ENCODE results near the gene MOB3B.

MOB3B gene

GRCh38 chr9:27384262-27385014, 145.2 kb downstream of the MOB3B start:
- DNase-seq: no peak

DNA sequence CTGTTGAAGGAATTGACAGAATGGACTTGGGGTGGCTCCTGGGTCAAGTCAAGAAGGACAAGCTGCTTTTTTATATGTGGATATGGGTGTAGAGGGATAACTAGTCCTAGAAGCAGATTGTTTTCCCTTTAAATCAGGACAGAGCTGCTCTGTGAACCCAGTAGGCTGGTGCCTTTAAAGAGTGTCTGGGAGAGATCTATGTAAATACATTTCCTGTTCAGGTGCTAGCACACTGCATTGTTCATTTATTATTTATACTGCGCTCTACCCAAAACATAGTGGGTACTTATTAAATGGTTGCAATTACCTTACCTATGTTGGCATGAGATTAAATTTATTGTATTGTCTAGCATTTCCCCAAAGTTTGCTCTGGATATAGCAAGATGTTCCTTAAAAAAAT, 146.1 kb downstream of the MOB3B start:
- no peak for DNase-seq

GRCh38 chr9:27382975-27383374, 146.6 kb downstream of the MOB3B start:
- DNase-seq: no peak

DNA sequence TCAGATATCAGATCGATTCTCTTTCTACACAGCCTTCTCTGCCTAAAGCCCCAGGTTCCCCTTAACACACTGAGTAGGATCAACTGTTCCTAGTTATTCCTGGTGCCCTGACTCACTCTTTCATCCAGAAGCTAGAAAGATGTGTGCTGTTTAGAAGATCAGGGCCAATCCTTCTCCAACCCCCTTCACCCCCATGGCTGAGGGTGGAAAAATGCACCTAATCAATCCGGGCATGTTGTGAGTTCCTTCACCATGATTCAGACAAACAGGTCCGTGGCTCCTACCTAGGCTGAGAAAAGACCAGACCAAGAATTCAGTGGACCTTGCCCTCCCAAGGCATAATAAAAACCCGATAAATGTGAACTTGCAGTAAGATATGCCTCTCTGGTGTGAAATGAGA, 147.3 kb downstream of the MOB3B start:
- no peak for DNase-seq

DNA sequence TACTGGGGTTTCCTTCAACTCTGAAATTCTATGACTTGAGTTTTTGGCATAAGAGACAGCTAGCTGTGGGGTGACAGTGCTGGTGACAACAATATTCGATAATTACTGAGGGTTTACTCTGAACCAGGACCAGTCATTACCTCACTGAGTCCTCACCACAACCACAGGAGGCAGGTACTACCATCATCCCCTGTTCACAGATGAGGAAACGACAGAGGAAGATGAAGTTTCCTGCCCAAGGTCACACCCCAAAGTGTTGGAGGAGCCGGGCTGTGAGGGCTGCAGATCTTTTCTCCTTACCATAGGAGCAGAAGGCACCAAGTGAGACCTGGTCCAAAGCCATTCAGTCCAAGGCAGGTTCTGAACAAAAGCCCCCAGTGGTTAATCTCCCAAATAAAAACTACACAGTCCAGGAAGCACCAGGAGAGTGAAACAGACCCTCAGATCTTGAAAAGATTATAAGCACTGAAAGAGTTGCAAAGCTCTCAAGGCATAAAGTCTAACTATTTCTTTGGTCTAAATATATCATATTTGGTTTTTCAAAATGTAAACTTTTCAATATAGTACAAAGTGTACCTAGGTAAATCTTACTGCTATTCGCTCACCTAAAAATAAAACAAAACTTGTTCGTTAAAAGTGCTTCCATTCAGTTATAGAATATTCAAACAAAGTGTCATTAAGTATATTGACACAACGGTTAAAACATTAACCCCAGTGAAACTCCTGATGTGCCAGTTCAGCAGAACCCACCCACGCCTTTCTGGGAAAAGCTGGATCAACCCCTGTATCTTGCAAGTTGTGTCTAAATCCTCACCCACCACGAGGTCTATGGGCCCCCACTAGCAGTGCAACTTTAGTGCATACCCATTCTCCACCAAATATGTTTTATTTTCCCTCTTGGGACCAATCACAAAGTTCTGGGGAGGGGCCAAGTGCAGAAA, 150.0 kb downstream of the MOB3B start:
- DNase-seq: no peak

- no peak for DNase-seq
Measured at GRCh38 chr9:27377811-27378456, 151.7 kb downstream of the MOB3B start.

GRCh38 chr9:27377147-27377807, 152.3 kb downstream of the MOB3B start:
- DNase-seq: no peak

- DNase-seq: no peak
Measured at GRCh38 chr9:27373851-27374250, 155.8 kb downstream of the MOB3B start.

DNA sequence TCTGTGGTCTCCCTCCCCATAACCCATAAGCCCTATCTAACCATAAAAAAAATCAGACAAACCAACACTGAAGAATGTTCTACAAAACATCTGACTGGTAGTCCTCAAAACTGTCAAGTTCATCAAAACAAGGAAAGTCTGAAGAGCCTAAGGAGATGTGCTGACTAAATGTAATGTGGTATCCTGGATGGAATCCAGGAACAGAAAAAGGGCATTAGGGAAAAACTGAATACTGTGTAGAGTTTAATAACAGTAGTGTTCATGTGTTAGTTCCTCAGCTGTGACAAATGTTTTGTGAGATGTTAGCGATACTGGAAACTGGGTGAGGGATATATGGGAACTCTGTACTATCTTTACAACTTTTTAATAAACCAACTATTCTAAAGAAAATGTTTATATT, 157.0 kb downstream of the MOB3B start:
- DNase-seq: no peak

DNA sequence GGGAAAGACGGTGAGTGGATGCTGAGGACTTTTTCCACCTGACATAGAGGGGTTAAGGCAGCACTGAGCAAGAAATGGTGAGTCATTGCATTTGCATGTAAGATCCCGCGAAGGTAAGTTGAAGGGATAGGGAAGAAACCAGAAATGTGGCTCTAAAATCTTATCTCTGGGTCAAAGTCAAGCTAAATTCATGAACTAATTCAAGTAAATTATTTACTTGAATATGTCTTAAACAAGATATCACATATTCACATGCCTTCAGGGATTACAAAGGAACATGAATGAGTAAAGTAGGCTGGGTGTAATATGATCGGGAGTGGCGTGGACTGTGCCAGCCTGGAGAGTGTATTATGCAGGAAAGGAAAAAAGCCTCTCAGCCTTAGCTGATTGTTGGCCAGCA, 158.2 kb downstream of the MOB3B start:
- DNase-seq: no peak

- DNase-seq: no peak
Measured at GRCh38 chr9:27369591-27369990, 160.0 kb downstream of the MOB3B start.

DNA sequence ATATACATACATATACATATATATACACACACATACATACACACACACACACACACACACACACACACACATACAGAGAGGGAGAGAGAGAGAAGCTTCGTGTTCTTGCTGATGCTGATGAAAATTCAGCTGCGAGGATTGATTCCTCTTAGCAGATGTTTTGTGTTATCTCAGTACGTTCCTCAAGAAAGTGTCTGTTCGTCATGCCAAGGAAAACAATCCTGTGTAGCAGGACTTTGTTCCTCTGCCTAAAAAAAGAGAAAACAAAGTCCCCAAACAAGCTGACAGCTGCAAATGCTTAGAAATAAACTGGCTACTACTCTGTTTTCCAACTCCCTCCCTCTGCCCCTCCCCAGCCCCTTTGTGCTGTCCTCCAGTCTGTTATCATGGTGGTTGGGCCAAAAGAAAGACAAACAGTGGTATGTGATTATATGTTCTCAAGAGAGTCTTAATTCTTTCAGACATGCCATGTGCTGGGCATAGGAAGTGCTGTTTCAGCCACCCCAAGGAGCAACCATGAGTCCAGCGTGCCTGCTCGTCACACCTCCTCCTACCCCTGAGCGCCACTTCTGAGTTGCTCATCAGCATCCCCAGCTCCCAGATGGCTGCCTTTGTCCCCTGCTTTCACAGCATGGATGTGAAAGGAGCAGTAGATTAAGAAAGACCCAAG, 161.2 kb downstream of the MOB3B start:
- DNase-seq: no peak

GRCh38 chr9:27367921-27368315, 161.7 kb downstream of the MOB3B start:
- DNase-seq: no peak

- DNase-seq: no peak
Measured at GRCh38 chr9:27367175-27367798, 162.3 kb downstream of the MOB3B start.

DNA sequence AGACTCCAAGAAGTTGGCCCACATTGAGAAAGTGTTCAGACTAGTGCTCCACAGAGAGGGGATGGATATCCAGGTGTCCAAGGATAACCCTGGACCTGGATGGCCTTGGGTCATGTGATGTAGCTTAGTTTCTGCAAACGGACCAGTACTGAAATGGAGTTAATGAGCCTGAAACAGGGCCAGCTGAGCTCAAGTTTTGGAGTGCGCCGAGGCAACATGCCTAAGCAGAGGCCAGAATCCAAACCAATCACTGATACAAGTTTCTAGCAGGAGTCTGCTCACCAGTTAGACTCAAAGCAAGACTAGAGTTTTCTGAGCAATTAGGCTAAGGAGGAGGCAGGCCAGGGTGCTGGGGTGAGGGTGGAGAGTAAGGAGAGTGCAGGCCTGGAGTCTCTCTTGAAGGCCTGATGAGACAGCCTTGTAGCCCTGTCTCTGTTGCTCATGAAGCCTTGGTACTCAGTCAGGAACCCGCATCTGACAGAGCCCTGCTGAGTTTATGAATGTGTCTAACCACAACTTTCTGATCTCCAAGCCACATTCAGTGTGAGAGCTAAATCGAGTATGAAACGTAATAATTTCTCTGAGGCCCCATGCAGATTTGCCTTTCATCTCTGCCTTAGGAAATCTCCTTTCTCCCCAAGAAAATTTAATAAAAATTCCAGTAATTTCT, 163.8 kb downstream of the MOB3B start:
- no peak for DNase-seq

DNA sequence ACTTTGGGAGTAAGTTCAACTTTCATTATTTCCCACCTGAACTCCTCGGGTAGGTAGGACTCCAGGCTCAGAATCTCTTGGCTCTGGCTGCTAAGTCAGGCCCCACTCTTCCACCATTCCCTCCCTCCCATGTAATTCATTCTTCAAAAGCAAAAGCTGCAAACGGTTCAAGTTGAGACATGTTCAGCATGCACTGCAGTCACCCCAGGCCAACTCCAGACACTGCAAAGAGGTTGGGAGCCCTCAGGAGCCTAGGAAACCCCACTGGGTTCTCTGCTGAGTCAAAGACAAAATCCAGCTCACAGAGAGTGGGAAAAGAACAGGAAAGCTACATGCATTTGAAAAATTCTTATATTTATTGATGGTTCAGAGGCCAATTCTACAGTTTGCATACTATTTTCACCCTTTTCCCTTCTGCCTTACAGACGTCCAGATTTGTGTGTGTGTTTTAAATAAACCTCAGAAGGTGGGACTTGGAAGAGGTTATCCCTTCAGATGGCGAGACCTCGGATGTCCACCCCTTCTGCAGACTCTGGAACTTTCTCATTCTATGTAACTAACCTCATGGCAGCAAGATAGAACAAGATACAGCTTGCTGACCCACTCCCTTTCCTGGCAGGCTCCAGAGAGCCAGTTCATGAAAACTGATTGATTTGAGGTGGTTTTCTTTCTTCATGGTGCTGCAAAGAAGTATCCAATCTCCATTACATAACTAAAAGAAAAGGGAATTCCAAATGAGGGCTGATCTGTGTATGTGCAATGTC, 167.0 kb downstream of the MOB3B start:
- no peak for DNase-seq

- no peak for DNase-seq
Measured at GRCh38 chr9:27361492-27361891, 168.1 kb downstream of the MOB3B start.

- DNase-seq: no peak
Measured at GRCh38 chr9:27359763-27360162, 169.9 kb downstream of the MOB3B start.

GRCh38 chr9:27358007-27358406, 171.6 kb downstream of the MOB3B start:
- DNase-seq: no peak

DNA sequence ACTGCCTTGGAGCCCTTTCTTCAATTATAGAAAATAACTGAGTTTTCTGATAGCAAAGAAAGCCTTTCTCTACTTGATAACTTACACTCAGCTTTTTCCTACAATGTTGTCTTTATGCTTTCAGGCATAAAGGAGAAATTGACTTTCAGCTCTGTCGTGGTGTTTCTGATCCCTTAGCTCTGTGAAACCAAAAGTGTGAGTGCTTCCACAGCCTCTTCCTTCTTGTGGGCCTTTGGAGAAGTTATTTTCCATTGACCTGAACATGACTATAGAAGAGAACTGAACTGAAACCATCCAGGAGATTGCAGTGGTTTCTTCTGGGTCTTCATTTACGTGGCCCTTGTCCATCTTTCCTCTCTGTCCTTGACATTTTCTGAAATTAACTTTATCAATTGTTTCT, 173.2 kb downstream of the MOB3B start:
- no peak for DNase-seq

DNA sequence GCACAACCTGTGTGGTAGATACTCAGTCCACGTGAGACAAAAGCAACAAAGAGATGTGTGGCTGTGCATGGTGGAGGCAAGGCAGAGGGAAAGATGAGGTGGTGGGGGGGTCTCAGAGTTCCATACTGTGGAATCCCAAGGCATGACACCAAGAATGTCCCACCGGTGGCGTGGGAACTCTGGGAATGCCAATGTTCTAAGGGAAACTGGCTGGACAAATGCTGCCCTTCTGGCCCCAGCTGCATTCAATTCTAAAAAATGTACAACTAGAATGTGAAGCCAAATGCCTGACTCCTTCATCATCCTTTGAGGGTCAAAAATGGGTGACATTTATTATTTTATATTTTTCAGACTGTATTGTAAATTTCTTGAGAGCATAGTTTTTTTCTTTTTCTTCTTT, 174.4 kb downstream of the MOB3B start:
- DNase-seq: no peak

Data from KG1 (cell line).